NCI-H69 (cell line): ENCODE measurements around the gene H2AZ1.

Experiments
- DNase-seq: peaks from one replicate; lab custom pipeline; 2025; lab: John Stamatoyannopoulos, UW

The H2AZ1 gene

GRCh38 chr4:99945718-99946355 is 4.2 kb downstream of the H2AZ1 start:
- DNase-seq: peak; percentile 54

GRCh38 chr4:99943904-99944437 is 6.1 kb downstream of the H2AZ1 start:
- DNase-seq: no peak

- no peak for DNase-seq
These were observed 11.8 kb downstream of the H2AZ1 start for GRCh38 chr4:99938243-99938753.

- no peak for DNase-seq
These were observed 15.2 kb downstream of the H2AZ1 start for GRCh38 chr4:99934891-99935290.

GRCh38 chr4:99927566-99927965 is 22.5 kb downstream of the H2AZ1 start:
- DNase-seq: no peak

GRCh38 chr4:99921174-99921573 is 28.9 kb downstream of the H2AZ1 start:
- DNase-seq: no peak

GRCh38 chr4:99918656-99919055 is 31.4 kb downstream of the H2AZ1 start:
- no peak for DNase-seq

- no peak for DNase-seq
These were observed 32.5 kb downstream of the H2AZ1 start for GRCh38 chr4:99917575-99917974.

- no peak for DNase-seq
These were observed 34.6 kb downstream of the H2AZ1 start for GRCh38 chr4:99915449-99915848.
